HEK293 (cell line): ENCODE measurements around the gene GIPC1.

Experiments used
- WT1 ChIP-seq: fragments of 450-650 bp; formaldehyde crosslinking; IDR thresholded peaks from 2 replicates; pipeline ENCODE4 v1.5.1; 2016; ENCODE audit warnings: missing biosample characterization, missing genetic modification characterization
- ZFP3 ChIP-seq: fragments of 450-650 bp; formaldehyde crosslinking; IDR thresholded peaks from 2 replicates; pipeline ENCODE4 v1.5.1; 2016; ENCODE audit warnings: low read depth, missing biosample characterization, missing genetic modification characterization

DNA sequence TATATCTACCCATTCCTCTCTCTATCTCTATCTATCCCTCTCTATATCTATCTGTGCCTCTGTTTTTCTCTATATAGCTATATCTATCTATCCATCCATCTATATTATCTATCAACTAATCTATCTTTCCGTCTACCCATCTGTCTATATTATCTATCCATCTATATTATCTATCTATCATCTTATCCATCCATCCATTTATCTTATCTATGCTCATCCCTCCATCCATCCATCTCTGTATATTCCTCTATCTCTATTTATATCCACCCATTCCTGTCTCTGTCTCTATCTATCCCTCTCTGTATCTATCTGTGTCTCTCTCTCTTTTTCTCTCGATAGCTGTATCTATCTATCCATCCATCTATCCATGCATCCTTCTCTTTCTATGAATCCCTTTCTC lies 35.0 kb downstream of the GIPC1 start:
- TF ChIP-seq WT1 (tag by site-specific recombination) (no peak), ZFP3 (tag by site-specific recombination) (no peak)
